Pancreas (tissue), 10 donors: ENCODE data around the gene LRRC75B. TPM values are rescaled to one million over a fixed set of nuclear protein-coding genes. Genes with fewer than 3 reads are reported as not detected.
A peak's percentile ranks its signal among the peaks of the same experiment; 100 is the strongest.
"Not testable (repeated sequence)": the region's sequence is repeated elsewhere in the genome, so short reads cannot be mapped to it uniquely, and the experiment has no call there.

ENCODE experiments used
- ATAC-seq, 4 donors: fragments of 200-7000 bp; cut with Tn5 transposase; one replicate each; pipeline versions ENCODE4 v1.8.0 to v1.9.1; 2020; ENCODE audit warnings: mild to moderate bottlenecking in 4 of 4, moderate library complexity in 4 of 4
- DNase-seq, 6 donors: peaks; one replicate each; pipeline ENCODE4 v3.0.0-alpha.2; 2020
- FAIRE-seq: peaks from 2 replicates; lab custom pipeline; 2012; peaks lifted over from hg19 to GRCh38; lab: Jason Lieb, UNC
- H3K27ac ChIP-seq, 4 donors: fragments of 200-600 bp; sonication (generic); 1 replicate in 3 of 4; 2 replicates in 1 of 4; pipeline versions ENCODE4 v1.5.0 to v1.8.0; 2020
- H3K27me3 ChIP-seq, 4 donors: fragments of 200-600 bp; one replicate each; pipeline ENCODE4 v1.8.0; 2021
- H3K36me3 ChIP-seq, 3 donors: fragments of 200-600 bp; sonication (generic) in 1 of 3; one replicate each; pipeline versions ENCODE4 v1.5.0 to v1.8.0; 2020 to 2021
- H3K4me1 ChIP-seq, 3 donors: fragments of 200-600 bp; one replicate each; pipeline ENCODE4 v1.8.0; 2021
- H3K4me3 ChIP-seq, 4 donors: fragments of 200-600 bp; sonication (generic) in 2 of 4; one replicate each; pipeline versions ENCODE4 v1.5.0 to v1.8.0; 2020 to 2021
- H3K9me3 ChIP-seq, 4 donors: fragments of 200-600 bp; one replicate each; pipeline ENCODE4 v1.8.0; 2021
- CTCF ChIP-seq, 4 donors: fragments of 200-600 bp; sonication (generic) in 3 of 4; IDR thresholded peaks; one replicate each; pipeline versions ENCODE4 v1.5.0 to v1.8.0; 2021; ENCODE audit warnings: antibody characterized with exemption in 4 of 4
- WGBS, 2 donors: extraction: QIAGEN DNeasy Blood & Tissue Kit; methylation state at CpG; one replicate each; pipeline ENCODE4 v1.1.7; 2013; 5-methylcytosine and 5-hydroxymethylcytosine counted together
- intact Hi-C, 3 donors: fragments of 100-400 bp; cut with DNase I; formaldehyde crosslinking; loops; one replicate each; pipeline versions ENCODE4 v1.11.1 to v1.14.2; 2022
- polyA plus RNA-seq, 2 donors: library from polyadenylated mRNA; stranded (reverse); fragments of 200-250 nt; gene quantifications; one replicate each; pipeline ENCODE4 v1.2.3, GENCODE V29; 2013
- total RNA-seq, 6 donors: library from RNA; stranded (reverse); fragmentation: NEBNext Ultra II Directional in 4 of 6; extraction: Animal tissue kit (Norgen Biotek cat#: 25700) in 4 of 6; gene quantifications; one replicate each; pipeline versions ENCODE4 v1.2.1 to v1.2.4, GENCODE V29; 2021 to 2023
- donor health status: healthy with polysubstance abuse.
- donor health status: DM: no; HTN: no; CAD: no; lungs with moderate emphysema.
- donor health status: DM: no; HTN: no; CAD: no.
- donor health status: control.
- donor health status: control.
- donor health status: Bipolar disorder and iron deficiency.
- donor health status: DM: yes; HTN: yes; CAD: no.
- donor health status: DM: no; HTN: no; CAD: no.
- donor health status: DM: no; HTN: no; CAD: no.
- donor health status: DM: yes; HTN: yes; CAD: no.

LRRC75B gene
- total and polyA plus RNA-seq, 8 donors = 8.3 to 106 (median 12.3) TPM

- TF ChIP-seq CTCF (IDR thresholded peaks at IDR 0.05) = no peak
- Histone ChIP-seq H3K36me3 (no peaks in the 10 kb centered on the region), H3K27me3 (no peaks in the 10 kb centered on the region), H3K4me1 (peaks cover 9 to 13% (median 12%) of the 10 kb centered on the region in 3 donors), H3K4me3 (no peak overlapping the region), H3K9me3 (no peaks in the 10 kb centered on the region), H3K27ac (no peak overlapping the region)
- FAIRE-seq (no peak), ATAC-seq (no peak), DNase-seq (no peak)
- intact Hi-C loops = no loop called here
- 93 to 94% methylated on average over 4 of the region's 4 CpGs for WGBS, 2 donors
Measured at GRCh38 chr22:24595863-24596262, 3.0 kb upstream of the LRRC75B start.

- Histone ChIP-seq H3K36me3 (no peaks in the 10 kb centered on the region), H3K9me3 (no peaks in the 10 kb centered on the region), H3K27me3 (no peaks in the 10 kb centered on the region), H3K4me3 (no peak overlapping the region), H3K4me1 (peaks cover 9 to 13% (median 9%) of the 10 kb centered on the region in 3 donors), H3K27ac (no peak overlapping the region)
- intact Hi-C loops = no loop called here
- TF ChIP-seq CTCF (IDR thresholded peaks at IDR 0.05) = no peak
- DNase-seq (peak in 1 of 6 donors; percentile 53), ATAC-seq (no peak), FAIRE-seq (no peak)
- 92 to 95% methylated on average over 6 of the region's 6 CpGs for WGBS, 2 donors
Measured at GRCh38 chr22:24595228-24595627, 2.4 kb upstream of the LRRC75B start.

DNA sequence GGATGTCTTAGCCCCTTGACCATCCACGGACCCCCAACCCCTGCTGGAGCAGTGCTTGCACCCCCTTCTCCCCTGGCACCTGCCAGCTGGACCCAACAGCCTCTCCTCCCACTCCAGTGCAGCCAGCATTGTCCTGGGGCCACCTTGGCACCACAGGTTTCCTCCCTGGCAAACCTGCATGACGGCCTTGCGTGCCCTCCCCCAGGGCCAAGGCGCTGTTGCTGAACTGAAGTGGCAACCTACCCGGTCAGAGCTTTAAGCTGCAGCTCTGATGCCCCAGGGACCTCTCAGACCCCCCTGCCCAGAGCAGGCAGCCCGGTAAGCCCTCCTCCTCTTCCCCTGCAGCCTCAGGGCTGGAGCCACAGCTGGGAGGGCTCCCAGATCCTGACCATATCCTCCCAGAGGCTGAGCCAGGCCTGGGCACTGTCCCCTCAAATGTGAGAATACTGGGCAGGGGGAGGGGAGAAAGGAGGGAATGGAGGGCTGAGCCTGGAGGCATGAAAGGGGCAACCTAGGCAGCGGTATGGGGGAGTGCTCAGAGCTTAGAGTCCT is 1.8 kb upstream of the LRRC75B start:
- H3K27me3 ChIP-seq = no peaks in the 10 kb centered on the region
- no peaks in the 10 kb centered on the region for H3K36me3 ChIP-seq
- DNase-seq (peak in 3 of 6 donors; percentile 33 to 66 (median 61)), ATAC-seq (peak; percentile 5 to 46 (median 26)), FAIRE-seq (no peak)
- H3K4me1 ChIP-seq = peaks cover 9 to 13% (median 9%) of the 10 kb centered on the region in 3 donors
- no peak for TF ChIP-seq CTCF (IDR thresholded peaks at IDR 0.05)
- peak overlapping the region in 1 of 4 donors; percentile 41 for H3K27ac ChIP-seq
- H3K4me3 ChIP-seq = no peak overlapping the region
- intact Hi-C loops = no loop called here
- no peaks in the 10 kb centered on the region for H3K9me3 ChIP-seq
- WGBS, 2 donors = 32 to 40% methylated on average over 7 of the region's 7 CpGs

- Histone ChIP-seq H3K4me1 (peaks cover 9 to 16% (median 9%) of the 10 kb centered on the region in 3 donors), H3K9me3 (no peaks in the 10 kb centered on the region), H3K27ac (peak overlapping the region in 3 of 4 donors; percentile 45 to 66 (median 53)), H3K4me3 (no peak overlapping the region), H3K36me3 (peaks cover 0 to 4% (median 0%) of the 10 kb centered on the region in 3 donors), H3K27me3 (no peaks in the 10 kb centered on the region)
- peak in 2 of 6 donors; percentile 27 to 54 for DNase-seq
- 31 to 40% methylated on average over 16 of the region's 16 CpGs for WGBS, 2 donors
- ATAC-seq = peak; percentile 18 to 46 (median 33)
- no peak for TF ChIP-seq CTCF (IDR thresholded peaks at IDR 0.05)
- FAIRE-seq = no peak
- intact Hi-C loops = no loop called here
Measured at GRCh38 chr22:24593836-24594568, 1.1 kb upstream of the LRRC75B start.

DNA sequence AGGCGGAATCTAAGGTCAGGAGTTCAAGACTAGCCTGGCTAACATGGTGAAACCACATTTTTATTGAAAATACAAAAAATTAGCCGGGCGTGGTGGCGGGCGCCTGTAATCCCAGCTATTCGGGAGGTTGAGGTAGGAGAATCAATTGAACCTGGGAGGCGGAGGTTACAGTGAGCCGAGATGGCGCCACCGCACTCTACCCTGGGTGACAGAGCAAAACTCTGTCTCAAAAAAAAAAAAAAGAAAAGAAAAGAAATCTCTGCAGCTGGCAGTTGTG is 624 bp upstream of the LRRC75B start:
- FAIRE-seq, H3K36me3 ChIP-seq, intact Hi-C loops, H3K4me3 ChIP-seq, DNase-seq, H3K27me3 ChIP-seq, H3K9me3 ChIP-seq: not testable (repeated sequence)
- H3K4me1 ChIP-seq = peaks cover 9 to 18% (median 9%) of the 10 kb centered on the region in 3 donors
- WGBS, 2 donors = 80 to 84% methylated on average over 10 of the region's 10 CpGs
- peak overlapping the region; percentile 45 to 66 (median 52) for H3K27ac ChIP-seq
- peak in 1 of 4 donors; percentile 7 for ATAC-seq
